CD4-positive, alpha-beta memory T cell (primary cell): ENCODE data around the gene PRPF6. TPM values are rescaled to one million over a fixed set of nuclear protein-coding genes. Genes with fewer than 3 reads are reported as not detected.

ENCODE experiments used
- CTCF ChIA-PET: fragments of 350-600 bp; sonication (Branson Sonifier 250); formaldehyde crosslinking; loops from one replicate; lab custom pipeline; 2021; ENCODE audit warnings: inconsistent platforms; ENCODE audit not compliant: partially characterized antibody; lab: Charles Lee
- POLR2A ChIA-PET: fragments of 350-600 bp; sonication (Branson Sonifier 250); formaldehyde crosslinking; loops from one replicate; lab custom pipeline; 2021; ENCODE audit not compliant: partially characterized antibody; lab: Charles Lee
- DNase-seq, 5 donors: peaks; one replicate each; pipeline versions ENCODE4 v3.0.0 to v3.0.0-alpha.2; 2020 to 2022; ENCODE audit warnings: mixed read lengths in 1 of 5
- H3K27ac ChIP-seq: one replicate; pipeline ENCODE4 v1.7.0; 2013; ENCODE audit warnings: low read depth, low read length
- H3K27me3 ChIP-seq: 2 replicates; pipeline ENCODE4 v1.7.0; 2013; ENCODE audit warnings: mild to moderate bottlenecking, low read length, moderate library complexity; ENCODE audit not compliant: insufficient read depth
- H3K36me3 ChIP-seq: 2 replicates; pipeline ENCODE4 v1.7.0; 2013; ENCODE audit warnings: mild to moderate bottlenecking, low read length, moderate library complexity; ENCODE audit not compliant: insufficient read depth
- H3K4me1 ChIP-seq: 2 replicates; pipeline ENCODE4 v1.7.0; 2013; ENCODE audit warnings: mild to moderate bottlenecking, low read length, moderate library complexity; ENCODE audit not compliant: insufficient read depth
- H3K4me3 ChIP-seq, 2 donors: one replicate each; pipeline ENCODE4 v1.7.0; 2013; ENCODE audit warnings: low read length in 2 of 2, mild to moderate bottlenecking in 1 of 2
- H3K9me3 ChIP-seq, 2 donors: one replicate each; pipeline ENCODE4 v1.7.0; 2013; ENCODE audit warnings: low read length in 2 of 2, control low read depth in 1 of 2; ENCODE audit not compliant: control insufficient read depth in 1 of 2
- H3K27ac Mint-ChIP-seq, 7 donors: one replicate each; pipeline ENCODE4 v1.8.0; 2020 to 2021; ENCODE audit warnings: mixed read lengths in 7 of 7, mild to moderate bottlenecking in 6 of 7, inconsistent platforms in 3 of 7, moderate library complexity in 3 of 7
- H3K27me3 Mint-ChIP-seq, 2 donors: one replicate each; pipeline ENCODE4 v1.8.0; 2020 to 2021; ENCODE audit warnings: mixed read lengths in 2 of 2
- H3K36me3 Mint-ChIP-seq, 2 donors: one replicate each; pipeline ENCODE4 v1.8.0; 2020 to 2021; ENCODE audit warnings: mixed read lengths in 2 of 2, inconsistent platforms in 1 of 2, mild to moderate bottlenecking in 1 of 2
- H3K4me1 Mint-ChIP-seq, 4 donors: one replicate each; pipeline ENCODE4 v1.8.0; 2020 to 2021; ENCODE audit warnings: mixed read lengths in 4 of 4, mild to moderate bottlenecking in 1 of 4
- H3K4me3 Mint-ChIP-seq, 8 donors: one replicate each; pipeline ENCODE4 v1.8.0; 2020 to 2021; ENCODE audit warnings: mixed read lengths in 8 of 8, mild to moderate bottlenecking in 7 of 8, moderate library complexity in 6 of 8, inconsistent platforms in 3 of 8
- H3K9me3 Mint-ChIP-seq, 8 donors: one replicate each; pipeline ENCODE4 v1.8.0; 2020 to 2021; ENCODE audit warnings: mixed read lengths in 8 of 8, mild to moderate bottlenecking in 5 of 8, inconsistent platforms in 3 of 8, moderate library complexity in 1 of 8
- intact Hi-C: fragments of 100-400 bp; cut with micrococcal nuclease; formaldehyde crosslinking; loops from one replicate; pipeline ENCODE4 v1.15.1; 2023
- polyA plus RNA-seq, 2 donors: library from polyadenylated mRNA; unstranded; fragments of 300-500 nt; fragmentation: Illumina TruSeq; gene quantifications; one replicate each; pipeline ENCODE4 v1.2.3, GENCODE V29; 2021
- total RNA-seq, 2 experiments: library from RNA; stranded (reverse); gene quantifications; one replicate each; pipeline ENCODE4 v1.2.3, GENCODE V29; 2021

The PRPF6 gene
- total and polyA plus RNA-seq, 4 experiments from 2014 or later: 63.8 to 101 (median 87.5) TPM

DNA sequence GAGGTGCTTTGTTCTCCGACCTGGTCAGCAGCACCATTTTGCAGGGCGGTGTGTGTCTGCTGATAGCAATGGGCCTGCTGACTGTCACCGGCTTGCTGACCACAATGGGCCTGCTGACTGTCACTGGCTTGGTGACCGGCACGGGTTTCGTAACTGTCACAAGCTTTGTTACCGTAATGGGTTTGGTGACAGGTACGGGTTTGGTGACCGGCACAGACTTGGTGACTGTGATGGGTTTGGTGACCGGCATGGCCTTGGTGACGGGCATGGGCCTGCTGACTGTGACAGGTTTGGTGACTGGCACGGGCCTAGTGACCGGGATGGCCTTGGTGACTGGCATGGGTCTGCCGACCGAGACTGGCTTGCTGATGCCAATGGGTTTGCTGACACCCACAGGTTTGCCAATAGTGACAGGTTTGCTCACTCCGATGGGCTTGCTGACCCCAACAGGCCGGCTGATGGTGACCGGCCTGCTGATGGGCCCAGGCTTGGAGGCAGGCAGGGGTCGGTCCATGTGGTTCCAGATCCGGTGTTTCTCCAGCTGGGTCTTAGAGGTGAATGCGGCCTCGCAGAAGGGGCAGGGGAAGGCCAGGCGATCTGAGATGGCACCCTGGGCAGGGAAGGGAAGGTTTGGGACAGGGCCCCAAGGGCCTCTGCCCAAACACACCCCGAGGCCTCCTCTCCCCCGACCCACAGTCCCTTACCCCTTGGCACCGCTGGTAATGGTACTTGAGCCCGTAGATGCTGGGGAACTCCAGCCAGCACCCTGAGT is 14.6 kb upstream of the PRPF6 start:
- intact Hi-C loops: no loop called here
- H3K4me1 ChIP-seq: peaks cover 18% of the 10 kb centered on the region
- peaks cover 3% of the 10 kb centered on the region for H3K36me3 ChIP-seq
- Mint-ChIP-seq H3K4me1 (peaks cover 4 to 14% (median 9%) of the 10 kb centered on the region in 4 donors), H3K36me3 (peaks cover 0 to 14% of the 10 kb centered on the region in 2 donors), H3K4me3 (peak overlapping the region in 1 of 8 donors; percentile 15), H3K9me3 (peaks cover 0 to 3% (median 0%) of the 10 kb centered on the region in 8 donors), H3K27me3 (no peaks in the 10 kb centered on the region), H3K27ac (no peak overlapping the region)
- ChIA-PET POLR2A (interaction anchor here (3.2 kb wide), 1 partner anchor 14 kb away, joined by 17 read pairs; the partner anchor contains the start of genes PRPF6 and SAMD10), CTCF (interaction anchor here (1.0 kb wide), 1 partner anchor 9 kb away, joined by 3 read pairs; no protein-coding TSS in a partner anchor)
- no peak for DNase-seq
- no peaks in the 10 kb centered on the region for H3K27me3 ChIP-seq
- no peak overlapping the region for H3K4me3 ChIP-seq
- H3K27ac ChIP-seq: no peak overlapping the region
- no peaks in the 10 kb centered on the region for H3K9me3 ChIP-seq

DNA sequence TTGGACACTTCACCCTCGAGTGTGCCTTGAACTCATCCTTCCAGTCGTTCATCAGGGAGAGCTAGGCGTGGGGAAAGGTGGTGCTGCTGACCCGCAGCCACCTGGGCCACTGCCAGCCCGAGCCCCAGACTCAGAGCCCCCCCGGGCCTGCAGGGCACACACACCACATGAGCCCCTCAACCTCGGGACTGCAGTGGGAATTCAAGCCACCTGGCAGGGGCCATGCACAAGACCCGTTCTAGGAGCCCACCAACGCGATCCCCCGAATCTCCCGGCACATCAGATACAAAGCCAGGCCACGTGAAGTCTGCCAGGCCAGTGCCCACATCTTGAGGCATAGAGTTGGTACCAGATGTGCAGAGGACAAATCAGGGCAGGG is 14.0 kb upstream of the PRPF6 start:
- DNase-seq: no peak
- Histone ChIP-seq H3K4me1 (peaks cover 18% of the 10 kb centered on the region), H3K27ac (no peak overlapping the region), H3K36me3 (peaks cover 3% of the 10 kb centered on the region), H3K27me3 (no peaks in the 10 kb centered on the region), H3K4me3 (no peak overlapping the region), H3K9me3 (no peaks in the 10 kb centered on the region)
- H3K4me3 Mint-ChIP-seq: no peak overlapping the region
- POLR2A ChIA-PET: interaction anchor here (0.6 to 3.2 kb wide), 3 partner anchors 10 to 224 kb away, joined by 3 to 24 read pairs (median 17); partner anchors contain the start of genes PRPF6, SAMD10 and UCKL1
- CTCF ChIA-PET: interaction anchor here (1.0 kb wide), 1 partner anchor 8 kb away, joined by 3 read pairs; no protein-coding TSS in a partner anchor
- intact Hi-C loops: no loop called here
- peaks cover 4 to 14% (median 9%) of the 10 kb centered on the region in 4 donors for H3K4me1 Mint-ChIP-seq
- no peaks in the 10 kb centered on the region for H3K27me3 Mint-ChIP-seq
- peaks cover 0 to 9% of the 10 kb centered on the region in 2 donors for H3K36me3 Mint-ChIP-seq
- no peak overlapping the region for H3K27ac Mint-ChIP-seq
- H3K9me3 Mint-ChIP-seq: peaks cover 0 to 3% (median 0%) of the 10 kb centered on the region in 8 donors

DNA sequence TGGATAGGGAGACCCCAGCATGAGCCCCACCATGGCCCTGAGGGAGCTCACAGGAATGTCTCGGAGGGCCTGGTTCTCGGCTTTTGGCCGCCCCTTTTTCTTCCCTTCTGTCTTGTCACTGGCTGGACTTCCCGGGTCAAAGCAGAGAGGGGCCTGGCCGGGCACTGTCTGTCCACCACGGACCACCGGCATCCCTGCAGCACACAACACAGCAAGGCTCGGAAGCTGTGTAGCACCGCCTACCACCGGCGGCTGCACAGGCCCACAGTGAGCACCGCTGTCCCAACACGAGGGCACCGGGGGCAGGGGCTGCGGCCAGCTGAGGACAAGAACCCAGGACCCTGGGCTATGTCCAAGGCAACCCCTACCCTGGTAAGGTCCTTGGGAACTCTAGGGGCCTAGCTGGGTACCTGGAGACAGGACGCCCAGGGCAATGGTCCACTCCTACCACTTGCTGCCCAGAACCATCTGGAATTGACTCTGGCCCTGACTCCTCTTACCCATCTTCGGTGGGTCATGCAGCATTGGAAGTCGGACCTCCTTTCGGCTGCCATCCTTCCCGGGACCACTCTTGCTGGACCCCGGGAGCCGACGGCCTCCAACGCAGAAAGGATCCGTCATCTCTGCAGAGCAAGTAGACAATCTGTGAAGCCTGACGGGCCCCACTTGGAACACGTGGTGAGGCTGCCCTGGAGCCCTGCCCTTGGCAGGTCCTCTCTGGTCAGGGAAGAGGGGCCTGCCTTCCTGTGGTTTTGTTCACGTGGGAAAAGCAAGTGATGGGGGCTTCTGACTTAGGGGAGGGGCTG is 13.4 kb upstream of the PRPF6 start:
- intact Hi-C loops: loop anchor here (2.0 kb wide), 1 partner anchor 13 kb away; no protein-coding TSS in a partner anchor
- Histone ChIP-seq H3K27me3 (no peaks in the 10 kb centered on the region), H3K27ac (no peak overlapping the region), H3K4me3 (no peak overlapping the region), H3K9me3 (no peaks in the 10 kb centered on the region), H3K36me3 (peaks cover 3% of the 10 kb centered on the region), H3K4me1 (peaks cover 18% of the 10 kb centered on the region)
- ChIA-PET POLR2A (interaction anchor here (0.6 to 3.2 kb wide), 4 partner anchors 10 to 224 kb away, joined by 3 to 24 read pairs (median 12); partner anchors contain the start of genes PRPF6, SAMD10, TPD52L2 and UCKL1), CTCF (interaction anchor here (1.4 kb wide), 1 partner anchor 13 kb away, joined by 5 read pairs; the partner anchor contains the start of gene SAMD10)
- peaks cover 0 to 3% (median 0%) of the 10 kb centered on the region in 8 donors for H3K9me3 Mint-ChIP-seq
- H3K27me3 Mint-ChIP-seq: no peaks in the 10 kb centered on the region
- H3K4me1 Mint-ChIP-seq: peaks cover 4 to 20% (median 10%) of the 10 kb centered on the region in 4 donors
- H3K4me3 Mint-ChIP-seq: peak overlapping the region in 4 of 8 donors; percentile 57 to 87 (median 82)
- DNase-seq: no peak
- peak overlapping the region in 2 of 7 donors; percentile 19 to 77 for H3K27ac Mint-ChIP-seq
- H3K36me3 Mint-ChIP-seq: peaks cover 0 to 7% of the 10 kb centered on the region in 2 donors

DNA sequence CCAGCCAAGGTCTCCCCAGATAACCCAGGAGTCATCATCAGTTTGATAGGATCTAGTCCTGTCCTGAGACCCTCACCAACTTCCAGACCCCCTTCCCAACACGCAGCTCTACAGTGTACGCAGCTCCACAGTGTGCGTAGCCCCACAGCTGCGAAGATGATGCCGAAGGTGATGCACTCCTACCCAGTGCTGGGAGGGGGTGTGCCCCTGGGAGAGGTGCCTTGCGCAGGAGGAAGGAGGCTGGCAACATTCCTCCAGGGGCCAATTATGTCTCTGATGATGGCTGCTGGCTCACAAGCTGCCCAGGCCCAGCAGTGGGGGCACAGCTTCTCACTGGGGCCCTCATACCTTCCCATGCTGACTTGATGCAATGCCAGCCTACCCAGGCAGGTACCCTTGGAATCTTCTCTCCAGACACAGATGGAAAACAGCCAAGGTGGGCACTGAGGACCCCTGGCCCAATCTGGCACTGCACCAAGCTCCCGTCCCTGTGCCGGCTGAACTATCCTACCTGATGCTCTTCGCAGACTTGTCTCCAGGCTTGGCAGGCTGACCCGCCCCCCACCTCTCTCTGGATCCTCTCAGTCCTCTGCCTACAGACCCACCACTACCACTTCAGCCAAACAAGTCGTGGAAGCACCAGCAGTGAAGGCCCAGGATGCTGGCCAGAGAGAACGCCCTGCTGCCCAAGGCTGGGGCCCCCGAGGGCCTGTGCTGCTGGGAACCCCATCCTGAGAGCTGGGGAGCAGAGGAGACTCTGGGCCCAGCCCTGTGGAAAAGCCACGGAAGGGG is 12.6 kb upstream of the PRPF6 start:
- peaks cover 8 to 27% (median 15%) of the 10 kb centered on the region in 4 donors for H3K4me1 Mint-ChIP-seq
- Histone ChIP-seq H3K27ac (peak overlapping the region; percentile 65), H3K4me3 (peak overlapping the region; percentile 17 to 63), H3K27me3 (no peaks in the 10 kb centered on the region), H3K36me3 (peaks cover 3% of the 10 kb centered on the region), H3K4me1 (peaks cover 18% of the 10 kb centered on the region), H3K9me3 (no peaks in the 10 kb centered on the region)
- DNase-seq: no peak
- peaks cover 0 to 7% of the 10 kb centered on the region in 2 donors for H3K36me3 Mint-ChIP-seq
- H3K9me3 Mint-ChIP-seq: peaks cover 0 to 3% (median 0%) of the 10 kb centered on the region in 8 donors
- no peaks in the 10 kb centered on the region for H3K27me3 Mint-ChIP-seq
- ChIA-PET POLR2A (interaction anchor here (1.0 to 3.2 kb wide), 5 partner anchors 11 to 431 kb away, joined by 3 to 24 read pairs (median 6); partner anchors contain the start of genes PRPF6, PTK6, SAMD10 and TPD52L2), CTCF (interaction anchor here (1.4 kb wide), 1 partner anchor 12 kb away, joined by 5 read pairs; the partner anchor contains the start of gene SAMD10)
- intact Hi-C loops: loop anchor here (2.0 kb wide), 1 partner anchor 14 kb away; no protein-coding TSS in a partner anchor
- peak overlapping the region; percentile 80 to 87 (median 83) for H3K4me3 Mint-ChIP-seq
- peak overlapping the region; percentile 77 to 90 (median 85) for H3K27ac Mint-ChIP-seq

DNA sequence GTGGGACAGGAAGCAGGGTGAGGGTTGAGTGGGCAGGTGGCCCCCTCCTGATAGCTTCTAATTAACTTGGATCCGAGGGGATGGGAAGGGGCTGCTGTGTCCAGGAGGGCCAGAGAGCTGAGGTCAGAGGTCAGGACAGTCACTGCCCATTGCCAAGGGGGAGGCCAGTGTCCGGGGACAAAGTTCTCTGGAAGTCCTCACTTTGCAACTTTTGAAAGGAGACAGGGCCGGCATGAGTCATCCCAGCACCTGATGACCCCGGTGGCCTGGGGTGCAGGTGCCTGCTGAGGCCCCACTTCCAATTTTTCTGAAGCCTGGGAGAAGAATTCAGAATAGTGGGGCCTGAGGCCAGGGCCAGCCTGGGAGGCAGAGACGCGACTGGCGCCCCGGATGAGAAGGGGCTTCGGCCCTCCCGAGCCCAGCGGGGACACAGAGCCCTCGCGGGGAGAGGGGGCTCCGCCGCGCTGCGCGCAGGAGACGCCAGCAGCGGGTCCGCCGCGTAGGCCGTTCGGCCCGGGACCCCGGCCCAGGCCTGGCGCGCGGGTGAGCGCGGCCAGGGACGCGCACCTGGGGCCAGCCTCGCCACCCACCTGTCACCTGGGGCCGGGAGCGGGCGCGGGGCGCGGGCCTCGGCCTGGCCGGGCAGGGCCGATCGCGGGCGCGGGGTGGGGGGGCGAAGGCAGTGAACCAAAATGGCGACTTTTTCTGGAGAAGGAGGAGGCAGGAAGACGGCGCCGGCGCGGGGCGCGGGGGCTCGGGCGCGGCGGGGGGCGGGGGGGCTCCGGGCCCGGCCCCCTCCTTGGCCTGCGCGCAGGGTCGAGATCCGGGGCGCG is 11.8 kb upstream of the PRPF6 start:
- POLR2A ChIA-PET: interaction anchor here (1.0 to 3.2 kb wide), 5 partner anchors 11 to 432 kb away, joined by 3 to 24 read pairs (median 6); partner anchors contain the start of genes PRPF6, PTK6, SAMD10 and TPD52L2
- Mint-ChIP-seq H3K27me3 (no peaks in the 10 kb centered on the region), H3K4me3 (peak overlapping the region; percentile 80 to 87 (median 83)), H3K36me3 (peaks cover 3 to 8% of the 10 kb centered on the region in 2 donors), H3K9me3 (peaks cover 0 to 3% (median 0%) of the 10 kb centered on the region in 8 donors), H3K4me1 (peaks cover 12 to 35% (median 20%) of the 10 kb centered on the region in 4 donors), H3K27ac (peak overlapping the region; percentile 77 to 90 (median 83))
- peak overlapping the region; percentile 65 for H3K27ac ChIP-seq
- H3K9me3 ChIP-seq: no peaks in the 10 kb centered on the region
- no peaks in the 10 kb centered on the region for H3K27me3 ChIP-seq
- H3K4me3 ChIP-seq: peak overlapping the region; percentile 17 to 63
- intact Hi-C loops: loop anchor here (2.0 kb wide), 1 partner anchor 14 kb away; no protein-coding TSS in a partner anchor
- CTCF ChIA-PET: interaction anchor here (1.4 kb wide), 1 partner anchor 11 kb away, joined by 5 read pairs; the partner anchor contains the start of gene SAMD10
- peaks cover 3% of the 10 kb centered on the region for H3K36me3 ChIP-seq
- H3K4me1 ChIP-seq: peaks cover 18% of the 10 kb centered on the region
- peak in 4 of 5 donors; percentile 37 to 50 (median 42) for DNase-seq
